Left forelimb (tissue), 1 donor: ENCODE measurements around the gene CARMIL3.

Experiments
- DNase-seq: peaks from one replicate; pipeline ENCODE4 v3.0.0-alpha.2; 2018; ENCODE audit warnings: low spot score

Gene CARMIL3

DNA sequence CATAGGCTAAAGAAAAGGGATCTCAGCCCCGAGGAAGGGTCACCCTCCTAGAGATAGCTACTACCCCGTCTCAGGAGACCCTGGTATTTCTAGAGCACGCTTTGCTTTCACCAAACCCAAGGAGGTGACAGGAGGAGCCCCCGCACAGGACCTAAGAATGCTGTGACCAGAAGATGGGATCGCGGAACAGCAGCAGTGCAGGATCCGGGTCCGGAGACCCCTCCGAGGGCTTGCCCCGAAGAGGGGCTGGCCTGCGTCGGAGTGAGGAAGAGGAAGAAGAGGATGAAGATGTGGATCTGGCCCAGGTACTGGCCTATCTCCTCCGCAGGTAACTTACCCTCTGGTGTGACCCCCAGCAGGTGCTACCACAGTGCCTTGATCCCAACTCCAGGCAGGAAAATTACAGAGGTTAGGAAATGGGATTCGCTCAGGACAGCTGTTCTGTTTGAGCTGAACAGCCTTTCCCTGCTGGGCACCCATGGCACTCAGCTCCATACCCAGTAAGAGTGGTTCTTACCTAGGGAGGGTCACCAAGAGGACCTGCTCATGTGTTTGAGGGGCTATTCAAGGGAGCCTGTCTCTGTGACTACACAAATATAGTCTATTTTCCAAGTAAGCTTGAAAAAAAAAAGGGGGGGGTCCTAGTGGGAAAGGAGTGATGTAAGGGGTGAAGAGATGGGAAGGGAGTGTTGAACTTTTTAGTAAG lies 63.8 kb downstream of the CARMIL3 start:
- DNase-seq: no peak

- DNase-seq: no peak
Observed at GRCh38 chr14:24116128-24116814, 64.5 kb downstream of the CARMIL3 start.

DNA sequence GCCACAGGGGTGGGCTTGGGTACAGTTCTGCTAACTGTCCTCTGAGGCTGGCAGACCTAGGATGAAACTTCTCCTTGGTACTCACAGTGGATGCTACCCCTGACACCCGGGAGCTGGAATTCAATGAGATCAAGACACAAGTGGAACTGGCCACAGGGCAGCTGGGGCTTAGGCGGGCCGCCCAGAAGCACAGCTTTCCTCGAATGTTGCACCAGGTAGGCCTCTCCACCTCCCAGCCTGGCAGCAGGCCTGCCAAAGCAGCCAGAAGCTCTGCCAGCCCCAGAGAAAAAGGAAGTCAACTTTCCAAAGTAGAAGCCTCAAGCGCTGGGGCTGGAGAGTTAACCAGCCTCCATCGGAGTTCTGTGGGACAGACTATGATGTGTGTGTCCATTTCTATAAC lies 65.4 kb downstream of the CARMIL3 start:
- no peak for DNase-seq
